Stomach (tissue), 4 donors: ENCODE data around the gene KBTBD12.
A peak's percentile ranks its signal among the peaks of the same experiment; 100 is the strongest.

Experiments used
- EP300 ChIP-seq: sonication (generic); formaldehyde crosslinking; IDR thresholded peaks from one replicate; pipeline ENCODE4 v1.6.1; 2017; ENCODE audit warnings: antibody characterized with exemption
- POLR2A ChIP-seq, 4 donors: fragments of 450-650 bp; IDR thresholded peaks; one replicate each; pipeline ENCODE4 v1.6.1; 2016; ENCODE audit warnings: antibody characterized with exemption in 4 of 4, control low read depth in 2 of 4, mild to moderate bottlenecking in 1 of 4, moderate library complexity in 1 of 4
- POLR2AphosphoS5 ChIP-seq, 3 donors: sonication (generic); formaldehyde crosslinking; IDR thresholded peaks; one replicate each; pipeline ENCODE4 v1.6.1; 2016; ENCODE audit warnings: antibody characterized with exemption in 3 of 3
- TF ChIP-seq, protein P1 (sequence below), 7 experiments: fragments of 450-650 bp in 4 of 7; fragments of 200-600 bp in 3 of 7; sonication (generic) in 3 of 7; IDR thresholded peaks; one replicate each; pipeline ENCODE4 v1.5.1; 2016 to 2019; ENCODE audit warnings: antibody characterized with exemption in 7 of 7, control low read depth in 2 of 7, mild to moderate bottlenecking in 1 of 7

DNA sequence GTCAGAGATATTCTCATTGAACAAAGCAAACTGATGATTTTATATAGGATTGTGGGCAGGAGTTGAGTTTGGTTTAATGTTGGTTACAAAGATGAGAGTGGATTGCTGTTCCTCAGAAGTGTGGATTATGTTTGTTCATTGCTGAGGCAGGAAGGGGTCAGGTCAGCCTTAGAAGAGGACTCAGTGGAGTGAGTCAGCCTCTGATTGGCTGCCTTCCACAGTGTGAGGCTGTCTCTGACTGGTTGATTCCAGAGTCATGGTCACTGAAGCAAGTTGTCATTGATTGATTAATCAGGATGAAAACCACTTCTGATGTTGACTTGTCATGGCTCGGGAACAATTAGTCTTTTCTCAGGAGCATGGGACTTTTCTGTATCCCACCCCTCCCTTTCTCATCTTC lies 36.2 kb downstream of the KBTBD12 start:
- TF ChIP-seq, protein P1, sequence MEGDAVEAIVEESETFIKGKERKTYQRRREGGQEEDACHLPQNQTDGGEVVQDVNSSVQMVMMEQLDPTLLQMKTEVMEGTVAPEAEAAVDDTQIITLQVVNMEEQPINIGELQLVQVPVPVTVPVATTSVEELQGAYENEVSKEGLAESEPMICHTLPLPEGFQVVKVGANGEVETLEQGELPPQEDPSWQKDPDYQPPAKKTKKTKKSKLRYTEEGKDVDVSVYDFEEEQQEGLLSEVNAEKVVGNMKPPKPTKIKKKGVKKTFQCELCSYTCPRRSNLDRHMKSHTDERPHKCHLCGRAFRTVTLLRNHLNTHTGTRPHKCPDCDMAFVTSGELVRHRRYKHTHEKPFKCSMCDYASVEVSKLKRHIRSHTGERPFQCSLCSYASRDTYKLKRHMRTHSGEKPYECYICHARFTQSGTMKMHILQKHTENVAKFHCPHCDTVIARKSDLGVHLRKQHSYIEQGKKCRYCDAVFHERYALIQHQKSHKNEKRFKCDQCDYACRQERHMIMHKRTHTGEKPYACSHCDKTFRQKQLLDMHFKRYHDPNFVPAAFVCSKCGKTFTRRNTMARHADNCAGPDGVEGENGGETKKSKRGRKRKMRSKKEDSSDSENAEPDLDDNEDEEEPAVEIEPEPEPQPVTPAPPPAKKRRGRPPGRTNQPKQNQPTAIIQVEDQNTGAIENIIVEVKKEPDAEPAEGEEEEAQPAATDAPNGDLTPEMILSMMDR (IDR thresholded peaks at IDR 0.05): no peak
- TF ChIP-seq POLR2A (IDR thresholded peaks at IDR 0.05) (no peak), POLR2AphosphoS5 (IDR thresholded peaks at IDR 0.05) (peak in 1 of 3 donors; percentile 16), EP300 (no peak)
